ENCODE measurements around the gene CALB2.
A peak's percentile ranks its signal among the peaks of the same experiment; 100 is the strongest.

CALB2 gene

DNA sequence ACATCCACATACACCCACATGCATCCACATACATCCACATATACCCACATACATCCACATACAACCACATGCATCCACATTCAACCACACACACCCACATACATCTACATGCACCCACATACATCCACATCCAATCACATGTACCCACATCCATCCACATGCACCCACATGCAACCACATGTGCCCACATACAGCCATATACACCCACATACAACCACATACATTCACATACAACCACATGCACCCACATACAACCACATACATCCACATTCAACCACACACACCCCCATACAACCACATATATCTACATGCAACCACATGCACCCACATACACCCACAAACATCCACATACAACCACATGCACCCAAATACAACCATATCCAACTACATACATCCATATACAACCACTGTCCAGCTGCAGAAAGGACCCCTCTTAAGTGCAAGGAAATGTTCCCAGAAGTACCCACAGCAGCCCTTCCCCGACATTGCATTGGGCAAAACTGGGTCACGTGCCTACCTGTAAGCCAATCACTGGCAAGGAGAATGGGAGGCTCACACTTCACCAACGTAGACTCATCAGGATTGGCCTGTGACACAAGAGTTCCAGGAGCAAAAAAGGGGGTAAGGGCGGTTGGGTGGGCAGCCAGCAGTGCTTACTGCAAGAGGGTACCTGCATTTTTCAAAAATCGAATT lies 18.1 kb downstream of the CALB2 start:
- no peak for DNase-seq (ENCODE audit: low spot score)
- no peak overlapping the region for H2BK12ac ChIP-seq (ENCODE audit: low read length)
- H2AFZ ChIP-seq (ENCODE audit: low read length), result no peak overlapping the region
- no peak overlapping the region for H2AK5ac ChIP-seq (ENCODE audit: low read depth, low read length)
- H3K18ac ChIP-seq (ENCODE audit: low read length), result no peak overlapping the region
- H3K14ac ChIP-seq (ENCODE audit: low read length), result no peak overlapping the region
- H4K91ac ChIP-seq (ENCODE audit: low read depth, low read length, poor library complexity), result no peak overlapping the region
- H3K4me2 ChIP-seq (ENCODE audit: insufficient read depth, low read length, poor library complexity, severe bottlenecking), result no peak overlapping the region
- no peak overlapping the region for H3K27ac ChIP-seq (replicated peaks; ENCODE audit: low read length)
- no peaks in the 10 kb centered on the region for H3K4me1 ChIP-seq (ENCODE audit: control insufficient read depth in 2 of 2, insufficient read depth in 1 of 2, low read depth in 1 of 2, low read length in 2 of 2)
- H3K27me3 ChIP-seq (ENCODE audit: control insufficient read depth in 3 of 3, insufficient read depth in 3 of 3, low read depth in 1 of 3, low read length in 3 of 3), result peaks cover 0 to 23% (median 0%) of the 10 kb centered on the region in 3 experiments
- H3K23ac ChIP-seq (ENCODE audit: low read depth, low read length, poor library complexity), result no peak overlapping the region
- no peaks in the 10 kb centered on the region for H3K36me3 ChIP-seq (replicated peaks in 1 of 2; ENCODE audit: control insufficient read depth in 2 of 2, insufficient read depth in 2 of 2, low read length in 2 of 2)
- no peak overlapping the region for H3K9ac ChIP-seq (ENCODE audit: low read depth, low read length, poor library complexity)
- peak overlapping the region; percentile 26 for H2BK120ac ChIP-seq (ENCODE audit: low read depth, low read length)
- no peaks in the 10 kb centered on the region for H3K9me3 ChIP-seq (replicated peaks in 1 of 2; ENCODE audit: control insufficient read depth in 2 of 2, insufficient read depth in 1 of 2, low read depth in 1 of 2, low read length in 2 of 2)
- H4K8ac ChIP-seq (ENCODE audit: low read depth, low read length), result no peak overlapping the region
- H2BK15ac ChIP-seq (ENCODE audit: low read length), result no peak overlapping the region
- no CpG with 5 or more reads among the region's 5 CpGs for WGBS, 2 donors (ENCODE audit: extremely low coverage in 2 of 2, insufficient read length in 2 of 2, insufficient replicate concordance in 1 of 2)
- H2BK5ac ChIP-seq (ENCODE audit: low read length), result no peak overlapping the region
- no peaks in the 10 kb centered on the region for H3K79me1 ChIP-seq (ENCODE audit: low read depth, low read length)
- H3K4ac ChIP-seq (ENCODE audit: low read length), result no peak overlapping the region
- peak overlapping the region in 1 of 2 donors; percentile 10 for H3K4me3 ChIP-seq (ENCODE audit: low read length in 2 of 2)

DNA sequence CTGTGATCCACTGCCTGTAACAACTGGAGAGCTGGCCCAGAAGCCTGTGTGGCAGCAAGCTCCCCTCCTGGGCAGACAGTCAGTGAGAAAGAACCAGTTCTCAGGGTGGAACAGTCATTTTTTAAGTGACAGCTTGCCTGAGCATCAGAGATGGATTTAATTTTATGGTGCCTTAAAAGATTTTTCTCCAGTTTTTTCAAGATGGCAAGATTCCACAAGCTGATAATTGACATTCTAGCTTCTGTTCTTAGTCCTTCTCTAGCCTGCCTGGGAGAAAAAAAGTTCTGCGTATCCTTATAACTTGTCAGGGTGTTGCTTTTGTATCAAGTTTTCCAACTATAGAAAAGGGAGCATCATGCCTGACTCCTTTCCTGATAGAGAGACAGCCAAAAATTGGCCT lies 21.2 kb downstream of the CALB2 start:
- Histone ChIP-seq H2BK120ac (ENCODE audit: low read depth, low read length) (no peak overlapping the region), H2BK12ac (ENCODE audit: low read length) (no peak overlapping the region), H3K9me3 (replicated peaks in 1 of 2; ENCODE audit: control insufficient read depth in 2 of 2, insufficient read depth in 1 of 2, low read depth in 1 of 2, low read length in 2 of 2) (peaks cover 0 to 2% of the 10 kb centered on the region in 2 donors), H4K8ac (ENCODE audit: low read depth, low read length) (no peak overlapping the region), H2AFZ (ENCODE audit: low read length) (no peak overlapping the region), H3K4me2 (ENCODE audit: insufficient read depth, low read length, poor library complexity, severe bottlenecking) (no peak overlapping the region), H3K18ac (ENCODE audit: low read length) (no peak overlapping the region), H2BK15ac (ENCODE audit: low read length) (no peak overlapping the region), H3K36me3 (replicated peaks in 1 of 2; ENCODE audit: control insufficient read depth in 2 of 2, insufficient read depth in 2 of 2, low read length in 2 of 2) (no peaks in the 10 kb centered on the region), H3K27ac (replicated peaks; ENCODE audit: low read length) (no peak overlapping the region), H3K23ac (ENCODE audit: low read depth, low read length, poor library complexity) (no peak overlapping the region), H3K4me1 (ENCODE audit: control insufficient read depth in 2 of 2, insufficient read depth in 1 of 2, low read depth in 1 of 2, low read length in 2 of 2) (peaks cover 4 to 6% of the 10 kb centered on the region in 2 donors), H2AK5ac (ENCODE audit: low read depth, low read length) (no peak overlapping the region), H3K4me3 (ENCODE audit: low read length in 2 of 2) (no peak overlapping the region), H4K91ac (ENCODE audit: low read depth, low read length, poor library complexity) (no peak overlapping the region), H3K9ac (ENCODE audit: low read depth, low read length, poor library complexity) (no peak overlapping the region), H3K27me3 (ENCODE audit: control insufficient read depth in 3 of 3, insufficient read depth in 3 of 3, low read depth in 1 of 3, low read length in 3 of 3) (peaks cover 0 to 12% (median 0%) of the 10 kb centered on the region in 3 experiments), H3K14ac (ENCODE audit: low read length) (no peak overlapping the region), H3K4ac (ENCODE audit: low read length) (no peak overlapping the region), H2BK5ac (ENCODE audit: low read length) (no peak overlapping the region), H3K79me1 (ENCODE audit: low read depth, low read length) (no peaks in the 10 kb centered on the region)
- DNase-seq (ENCODE audit: low spot score), result no peak
- WGBS, 2 donors (ENCODE audit: extremely low coverage in 2 of 2, insufficient read length in 2 of 2, insufficient replicate concordance in 1 of 2), result no CpG with 5 or more reads among the region's 1 CpG

- Histone ChIP-seq H3K23ac (ENCODE audit: low read depth, low read length, poor library complexity) (no peak overlapping the region), H3K9ac (ENCODE audit: low read depth, low read length, poor library complexity) (no peak overlapping the region), H4K91ac (ENCODE audit: low read depth, low read length, poor library complexity) (no peak overlapping the region), H3K27ac (replicated peaks; ENCODE audit: low read length) (no peak overlapping the region), H3K18ac (ENCODE audit: low read length) (no peak overlapping the region), H2BK15ac (ENCODE audit: low read length) (no peak overlapping the region), H2BK120ac (ENCODE audit: low read depth, low read length) (no peak overlapping the region), H2AK5ac (ENCODE audit: low read depth, low read length) (no peak overlapping the region), H2AFZ (ENCODE audit: low read length) (no peak overlapping the region), H2BK12ac (ENCODE audit: low read length) (no peak overlapping the region), H3K36me3 (replicated peaks in 1 of 2; ENCODE audit: control insufficient read depth in 2 of 2, insufficient read depth in 2 of 2, low read length in 2 of 2) (no peaks in the 10 kb centered on the region), H3K4ac (ENCODE audit: low read length) (no peak overlapping the region), H2BK5ac (ENCODE audit: low read length) (no peak overlapping the region), H3K79me1 (ENCODE audit: low read depth, low read length) (no peaks in the 10 kb centered on the region), H3K4me2 (ENCODE audit: insufficient read depth, low read length, poor library complexity, severe bottlenecking) (no peak overlapping the region), H3K27me3 (ENCODE audit: control insufficient read depth in 3 of 3, insufficient read depth in 3 of 3, low read depth in 1 of 3, low read length in 3 of 3) (peaks cover 0 to 17% (median 0%) of the 10 kb centered on the region in 3 experiments), H3K14ac (ENCODE audit: low read length) (no peak overlapping the region), H4K8ac (ENCODE audit: low read depth, low read length) (no peak overlapping the region), H3K4me1 (ENCODE audit: control insufficient read depth in 2 of 2, insufficient read depth in 1 of 2, low read depth in 1 of 2, low read length in 2 of 2) (peaks cover 4 to 6% of the 10 kb centered on the region in 2 donors), H3K9me3 (replicated peaks in 1 of 2; ENCODE audit: control insufficient read depth in 2 of 2, insufficient read depth in 1 of 2, low read depth in 1 of 2, low read length in 2 of 2) (peaks cover 0 to 2% of the 10 kb centered on the region in 2 donors), H3K4me3 (ENCODE audit: low read length in 2 of 2) (no peak overlapping the region)
- no peak for DNase-seq (ENCODE audit: low spot score)
- no CpG with 5 or more reads among the region's 6 CpGs for WGBS, 2 donors (ENCODE audit: extremely low coverage in 2 of 2, insufficient read length in 2 of 2, insufficient replicate concordance in 1 of 2)
These were observed 22.3 kb downstream of the CALB2 start for GRCh38 chr16:71380831-71381230.

- no peak overlapping the region for H2BK15ac ChIP-seq (ENCODE audit: low read length)
- no peak overlapping the region for H3K4me3 ChIP-seq (ENCODE audit: low read length in 2 of 2)
- no peaks in the 10 kb centered on the region for H3K79me1 ChIP-seq (ENCODE audit: low read depth, low read length)
- no peak overlapping the region for H2BK5ac ChIP-seq (ENCODE audit: low read length)
- H3K14ac ChIP-seq (ENCODE audit: low read length), result no peak overlapping the region
- H3K36me3 ChIP-seq (replicated peaks in 1 of 2; ENCODE audit: control insufficient read depth in 2 of 2, insufficient read depth in 2 of 2, low read length in 2 of 2), result no peaks in the 10 kb centered on the region
- no peak overlapping the region for H4K91ac ChIP-seq (ENCODE audit: low read depth, low read length, poor library complexity)
- DNase-seq (ENCODE audit: low spot score), result peak; percentile 21
- WGBS, 2 donors (ENCODE audit: extremely low coverage in 2 of 2, insufficient read length in 2 of 2, insufficient replicate concordance in 1 of 2), result no CpG with 5 or more reads among the region's 11 CpGs
- no peak overlapping the region for H2BK120ac ChIP-seq (ENCODE audit: low read depth, low read length)
- peak overlapping the region; percentile 41 for H3K18ac ChIP-seq (ENCODE audit: low read length)
- H2BK12ac ChIP-seq (ENCODE audit: low read length), result no peak overlapping the region
- no peak overlapping the region for H2AK5ac ChIP-seq (ENCODE audit: low read depth, low read length)
- H2AFZ ChIP-seq (ENCODE audit: low read length), result peak overlapping the region; percentile 15
- no peak overlapping the region for H3K27ac ChIP-seq (replicated peaks; ENCODE audit: low read length)
- H3K9ac ChIP-seq (ENCODE audit: low read depth, low read length, poor library complexity), result no peak overlapping the region
- H3K4me2 ChIP-seq (ENCODE audit: insufficient read depth, low read length, poor library complexity, severe bottlenecking), result no peak overlapping the region
- no peak overlapping the region for H3K4ac ChIP-seq (ENCODE audit: low read length)
- H3K27me3 ChIP-seq (ENCODE audit: control insufficient read depth in 3 of 3, insufficient read depth in 3 of 3, low read depth in 1 of 3, low read length in 3 of 3), result peaks cover 0 to 8% (median 0%) of the 10 kb centered on the region in 3 experiments
- H3K23ac ChIP-seq (ENCODE audit: low read depth, low read length, poor library complexity), result no peak overlapping the region
- peaks cover 0 to 2% of the 10 kb centered on the region in 2 donors for H3K9me3 ChIP-seq (replicated peaks in 1 of 2; ENCODE audit: control insufficient read depth in 2 of 2, insufficient read depth in 1 of 2, low read depth in 1 of 2, low read length in 2 of 2)
- H3K4me1 ChIP-seq (ENCODE audit: control insufficient read depth in 2 of 2, insufficient read depth in 1 of 2, low read depth in 1 of 2, low read length in 2 of 2), result peaks cover 7 to 19% of the 10 kb centered on the region in 2 donors
- no peak overlapping the region for H4K8ac ChIP-seq (ENCODE audit: low read depth, low read length)
These were observed 24.7 kb downstream of the CALB2 start for GRCh38 chr16:71383054-71383773.
